ENCODE data around the gene MRPL3. TPM values are rescaled to one million over a fixed set of nuclear protein-coding genes. Genes with fewer than 3 reads are reported as not detected.

Gene MRPL3
- total RNA-seq, 4 donors from 2014 or later: 23.9 to 64.3 (median 37.4) TPM

- WGBS, 2 donors (ENCODE audit: low coverage in 1 of 2): 95 to 100% methylated on average over 2 of the region's 2 CpGs
- no peak overlapping the region for H3K27ac ChIP-seq
- no peaks in the 10 kb centered on the region for H3K4me1 ChIP-seq
- no peaks in the 10 kb centered on the region for H3K27me3 ChIP-seq
- no peak overlapping the region for H3K4me3 ChIP-seq
- H3K9me3 ChIP-seq: no peaks in the 10 kb centered on the region
- in situ Hi-C loops (cut with MboI; ENCODE audit: low pct_ligation_motif_present in 1 of 4, low pct_unique_long_range_greater_than_20kb in 1 of 4, low sequenced_read_pairs in 3 of 4): no loop called here
- peaks cover 0 to 11% (median 2%) of the 10 kb centered on the region in 4 donors for H3K36me3 ChIP-seq
- no peak for DNase-seq
- TF ChIP-seq EP300 (IDR thresholded peaks at IDR 0.05; ENCODE audit: low read depth) (no peak), POLR2A (IDR thresholded peaks at IDR 0.05) (no peak), CTCF (IDR thresholded peaks at IDR 0.05) (no peak), POLR2AphosphoS5 (IDR thresholded peaks at IDR 0.05) (no peak)
- intact Hi-C loops (cut with DNase I; ENCODE audit: low total_unique reads): no loop called here
These were observed 22.7 kb downstream of the MRPL3 start for GRCh38 chr3:131480116-131480515.

GRCh38 chr3:131477813-131478212 lies 25.0 kb downstream of the MRPL3 start:
- no peaks in the 10 kb centered on the region for H3K36me3 ChIP-seq
- in situ Hi-C loops (cut with MboI; ENCODE audit: low pct_ligation_motif_present in 1 of 4, low pct_unique_long_range_greater_than_20kb in 1 of 4, low sequenced_read_pairs in 3 of 4): no loop called here
- DNase-seq: no peak
- no peak overlapping the region for H3K27ac ChIP-seq
- H3K4me3 ChIP-seq: no peak overlapping the region
- 79 to 82% methylated on average over 3 of the region's 3 CpGs for WGBS, 2 donors (ENCODE audit: low coverage in 1 of 2)
- intact Hi-C loops (cut with DNase I; ENCODE audit: low total_unique reads): no loop called here
- H3K27me3 ChIP-seq: no peaks in the 10 kb centered on the region
- no peaks in the 10 kb centered on the region for H3K4me1 ChIP-seq
- TF ChIP-seq POLR2A (IDR thresholded peaks at IDR 0.05): no peak
- no peak for TF ChIP-seq EP300 (IDR thresholded peaks at IDR 0.05; ENCODE audit: low read depth)
- no peak for TF ChIP-seq POLR2AphosphoS5 (IDR thresholded peaks at IDR 0.05)
- H3K9me3 ChIP-seq: no peaks in the 10 kb centered on the region

GRCh38 chr3:131474115-131474514 lies 28.7 kb downstream of the MRPL3 start:
- in situ Hi-C loops (cut with MboI; ENCODE audit: low pct_ligation_motif_present in 1 of 4, low pct_unique_long_range_greater_than_20kb in 1 of 4, low sequenced_read_pairs in 3 of 4) (no loop called here), intact Hi-C loops (cut with DNase I; ENCODE audit: low total_unique reads) (no loop called here)
- no peak overlapping the region for H3K4me3 ChIP-seq
- no peaks in the 10 kb centered on the region for H3K9me3 ChIP-seq
- peaks cover 0 to 13% (median 0%) of the 10 kb centered on the region in 4 donors for H3K36me3 ChIP-seq
- no peaks in the 10 kb centered on the region for H3K4me1 ChIP-seq
- no peak overlapping the region for H3K27ac ChIP-seq
- no peak for TF ChIP-seq POLR2AphosphoS5 (IDR thresholded peaks at IDR 0.05)
- no peak for TF ChIP-seq CTCF (IDR thresholded peaks at IDR 0.05)
- TF ChIP-seq EP300 (IDR thresholded peaks at IDR 0.05; ENCODE audit: low read depth): no peak
- TF ChIP-seq POLR2A (IDR thresholded peaks at IDR 0.05): no peak
- no peaks in the 10 kb centered on the region for H3K27me3 ChIP-seq
- no peak for DNase-seq

GRCh38 chr3:131470377-131470776 lies 32.4 kb downstream of the MRPL3 start:
- WGBS, 2 donors (ENCODE audit: low coverage in 1 of 2): 91 to 96% methylated on average over 2 of the region's 2 CpGs
- in situ Hi-C loops (cut with MboI; ENCODE audit: low pct_ligation_motif_present in 1 of 4, low pct_unique_long_range_greater_than_20kb in 1 of 4, low sequenced_read_pairs in 3 of 4) (no loop called here), intact Hi-C loops (cut with DNase I; ENCODE audit: low total_unique reads) (no loop called here)
- no peak for TF ChIP-seq POLR2A (IDR thresholded peaks at IDR 0.05)
- no peak for TF ChIP-seq EP300 (IDR thresholded peaks at IDR 0.05; ENCODE audit: low read depth)
- TF ChIP-seq CTCF (IDR thresholded peaks at IDR 0.05): no peak
- TF ChIP-seq POLR2AphosphoS5 (IDR thresholded peaks at IDR 0.05): no peak
- Histone ChIP-seq H3K4me1 (no peaks in the 10 kb centered on the region), H3K36me3 (peaks cover 0 to 30% (median 13%) of the 10 kb centered on the region in 4 donors), H3K27me3 (no peaks in the 10 kb centered on the region), H3K4me3 (no peak overlapping the region), H3K27ac (no peak overlapping the region), H3K9me3 (no peaks in the 10 kb centered on the region)
- no peak for DNase-seq

- Histone ChIP-seq H3K9me3 (no peaks in the 10 kb centered on the region), H3K36me3 (peaks cover 0 to 35% (median 5%) of the 10 kb centered on the region in 4 donors), H3K27ac (no peak overlapping the region), H3K27me3 (no peaks in the 10 kb centered on the region), H3K4me3 (no peak overlapping the region), H3K4me1 (no peaks in the 10 kb centered on the region)
- intact Hi-C loops (cut with DNase I; ENCODE audit: low total_unique reads): no loop called here
- no peak for TF ChIP-seq POLR2AphosphoS5 (IDR thresholded peaks at IDR 0.05)
- no peak for TF ChIP-seq CTCF (IDR thresholded peaks at IDR 0.05)
- TF ChIP-seq POLR2A (IDR thresholded peaks at IDR 0.05): no peak
- no peak for TF ChIP-seq EP300 (IDR thresholded peaks at IDR 0.05; ENCODE audit: low read depth)
- DNase-seq: no peak
- WGBS, 2 donors (ENCODE audit: low coverage in 1 of 2): 90 to 100% methylated on average over 1 to 3 of the region's 3 CpGs
- in situ Hi-C loops (cut with MboI; ENCODE audit: low pct_ligation_motif_present in 1 of 4, low pct_unique_long_range_greater_than_20kb in 1 of 4, low sequenced_read_pairs in 3 of 4): no loop called here
These were observed 44.1 kb downstream of the MRPL3 start for GRCh38 chr3:131458653-131459052.

Data from transverse colon (tissue), 4 donors.